Stimulated activated CD8-positive, alpha-beta memory T cell treated with anti-CD3 and anti-CD28 coated beads, Interleukin-7, amount 100 ng/mL, for 1 hour (primary cell): Measurements from ENCODE around the gene SMARCB1.

Experiments used
- DNase-seq, 2 donors: peaks; one replicate each; pipeline ENCODE4 v3.0.0-alpha.2; 2020; ENCODE audit warnings: low read depth in 2 of 2

SMARCB1 gene

DNA sequence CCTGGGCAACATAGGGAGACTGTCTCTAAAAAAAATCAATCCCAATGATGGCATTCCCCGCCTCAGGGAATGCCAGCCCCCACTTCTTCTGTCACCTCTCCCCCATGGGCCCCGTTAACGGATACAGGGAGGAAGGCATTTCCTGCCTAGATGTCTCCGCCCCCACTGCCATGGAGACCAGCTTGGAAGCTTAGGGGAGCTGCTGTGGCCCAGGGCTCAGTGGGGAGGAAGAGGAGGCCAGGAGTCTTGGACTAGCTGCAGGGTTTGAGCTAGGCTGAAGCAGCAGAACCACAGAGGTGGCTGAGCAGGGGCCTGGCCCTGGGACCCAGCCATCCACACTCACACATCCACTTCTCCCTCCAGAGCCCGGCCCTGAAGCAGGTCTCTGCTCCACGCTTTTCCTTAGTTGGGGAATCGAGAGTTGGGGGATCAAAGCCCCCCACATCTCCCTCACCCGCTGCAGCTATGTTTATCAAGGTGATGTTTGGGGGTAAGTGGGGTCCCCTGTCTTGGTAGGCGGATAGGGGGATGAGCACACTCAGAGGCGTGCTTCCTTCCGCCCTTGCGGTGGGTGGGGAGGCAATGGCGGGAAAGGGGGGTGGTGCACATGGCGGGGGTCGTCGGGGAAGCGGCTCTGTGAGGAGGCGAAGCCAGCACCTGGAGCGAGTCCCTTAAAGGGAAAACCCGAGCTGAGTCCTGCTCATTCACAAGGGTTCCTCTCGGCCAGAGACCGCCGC is 23.8 kb upstream of the SMARCB1 start, which contains the start of gene C22orf15:
Gene C22orf15 (plus strand): TSS at position 149 of the 737 bp plus-strand sequence. CDS start 317 bp downstream, at position 466.
- DNase-seq: no peak

DNA sequence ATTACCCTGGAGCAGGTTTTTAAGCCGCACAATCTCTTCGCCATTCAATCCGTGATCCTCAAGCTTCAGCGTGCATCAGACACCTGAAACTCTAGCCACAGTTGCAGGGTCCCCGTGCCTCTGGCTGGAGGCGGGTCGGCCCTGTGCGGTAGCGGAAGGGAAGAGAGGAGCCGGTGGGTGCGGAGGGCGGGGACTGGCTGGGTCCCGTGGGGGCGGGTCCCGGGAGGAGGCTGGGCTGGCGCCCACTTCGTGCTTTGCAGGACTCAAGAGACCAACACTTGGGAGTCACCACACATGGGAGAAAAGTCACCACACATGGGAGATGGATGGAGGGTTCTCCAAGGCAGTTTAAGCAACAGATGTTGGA is 23.2 kb upstream of the SMARCB1 start:
- no peak for DNase-seq

DNA sequence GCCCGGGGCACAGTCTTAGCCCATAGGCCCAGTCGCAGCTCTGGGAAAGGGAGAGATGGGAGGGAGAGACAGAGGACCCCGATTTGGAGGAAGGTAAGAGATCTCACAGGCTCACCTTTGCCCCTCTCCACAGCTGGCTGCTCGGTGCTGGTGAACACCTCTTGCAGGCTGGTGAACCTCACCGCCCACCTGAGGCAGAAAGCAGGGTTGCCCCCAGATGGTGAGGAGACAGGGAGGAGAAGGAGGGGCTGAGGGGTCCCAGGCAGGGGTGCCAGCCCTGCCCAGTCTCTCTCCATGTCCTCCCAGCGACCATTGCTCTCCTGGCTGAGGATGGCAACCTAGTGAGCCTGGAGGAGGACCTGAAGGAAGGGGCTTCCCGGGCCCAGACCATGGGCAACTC is 22.8 kb upstream of the SMARCB1 start:
- DNase-seq: no peak

DNA sequence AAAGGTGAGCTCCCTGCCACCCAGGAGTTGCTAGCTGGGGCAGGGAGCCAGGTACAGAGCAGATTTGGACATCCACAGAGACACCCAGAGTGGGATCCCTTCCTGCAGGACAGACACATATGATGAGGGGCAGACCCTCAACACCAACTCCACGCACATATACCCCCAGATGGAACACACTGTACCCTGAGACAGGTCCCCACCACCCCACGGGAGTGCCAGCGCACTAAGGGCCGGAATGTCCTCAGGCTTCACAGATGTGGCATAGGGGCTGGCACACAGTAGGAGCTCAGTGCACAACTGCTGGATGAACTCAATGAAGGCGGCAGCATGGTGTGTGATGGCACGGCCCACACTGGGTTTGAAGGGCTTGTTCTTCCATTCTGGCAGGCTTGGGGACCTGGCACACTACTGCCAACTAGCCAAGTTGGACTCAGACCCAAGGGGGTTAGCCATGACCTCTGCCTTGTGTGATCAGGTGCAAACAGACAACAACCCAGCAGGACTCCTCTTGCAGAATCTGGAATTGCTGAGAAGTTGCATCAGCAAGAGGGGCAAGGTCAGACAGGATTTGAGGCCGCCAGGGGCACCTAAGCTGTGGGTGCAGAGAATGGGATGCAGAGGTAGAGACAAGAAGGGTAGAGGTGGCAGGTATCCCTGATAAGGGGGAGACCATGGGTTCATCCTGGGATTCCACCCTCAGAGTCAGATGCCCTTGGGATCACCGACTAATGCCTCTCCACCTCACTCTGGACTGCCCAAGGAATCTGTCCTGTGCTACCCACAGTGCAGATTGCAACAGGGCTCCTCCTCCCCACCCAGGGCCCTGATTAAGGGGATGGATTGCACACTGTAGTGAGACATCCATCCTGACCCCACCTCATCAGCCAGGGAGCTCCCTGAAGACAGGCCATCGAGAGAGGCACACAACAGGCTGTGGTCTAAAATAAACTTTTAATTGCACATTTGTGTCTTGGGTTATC is 21.6 kb upstream of the SMARCB1 start:
- DNase-seq: no peak

DNA sequence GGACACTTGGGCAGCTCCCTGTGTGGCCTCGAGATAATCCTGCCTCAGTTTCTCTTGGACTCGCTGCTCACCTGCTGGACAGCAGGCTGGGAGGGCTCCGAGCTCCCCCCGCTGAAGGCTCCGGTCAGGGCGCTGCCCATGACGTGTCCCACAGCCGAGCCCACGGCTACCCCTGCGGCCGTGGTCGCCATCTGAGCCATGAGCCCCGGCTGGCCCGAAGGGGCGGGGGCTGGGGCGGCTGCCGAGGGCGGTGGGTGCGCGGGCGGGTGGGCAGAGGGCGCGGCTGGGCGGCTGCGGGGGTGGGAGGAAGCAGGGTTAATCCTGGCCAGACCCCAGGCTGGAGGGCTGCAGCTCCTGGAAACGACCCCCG is 19.5 kb upstream of the SMARCB1 start:
- no peak for DNase-seq

DNA sequence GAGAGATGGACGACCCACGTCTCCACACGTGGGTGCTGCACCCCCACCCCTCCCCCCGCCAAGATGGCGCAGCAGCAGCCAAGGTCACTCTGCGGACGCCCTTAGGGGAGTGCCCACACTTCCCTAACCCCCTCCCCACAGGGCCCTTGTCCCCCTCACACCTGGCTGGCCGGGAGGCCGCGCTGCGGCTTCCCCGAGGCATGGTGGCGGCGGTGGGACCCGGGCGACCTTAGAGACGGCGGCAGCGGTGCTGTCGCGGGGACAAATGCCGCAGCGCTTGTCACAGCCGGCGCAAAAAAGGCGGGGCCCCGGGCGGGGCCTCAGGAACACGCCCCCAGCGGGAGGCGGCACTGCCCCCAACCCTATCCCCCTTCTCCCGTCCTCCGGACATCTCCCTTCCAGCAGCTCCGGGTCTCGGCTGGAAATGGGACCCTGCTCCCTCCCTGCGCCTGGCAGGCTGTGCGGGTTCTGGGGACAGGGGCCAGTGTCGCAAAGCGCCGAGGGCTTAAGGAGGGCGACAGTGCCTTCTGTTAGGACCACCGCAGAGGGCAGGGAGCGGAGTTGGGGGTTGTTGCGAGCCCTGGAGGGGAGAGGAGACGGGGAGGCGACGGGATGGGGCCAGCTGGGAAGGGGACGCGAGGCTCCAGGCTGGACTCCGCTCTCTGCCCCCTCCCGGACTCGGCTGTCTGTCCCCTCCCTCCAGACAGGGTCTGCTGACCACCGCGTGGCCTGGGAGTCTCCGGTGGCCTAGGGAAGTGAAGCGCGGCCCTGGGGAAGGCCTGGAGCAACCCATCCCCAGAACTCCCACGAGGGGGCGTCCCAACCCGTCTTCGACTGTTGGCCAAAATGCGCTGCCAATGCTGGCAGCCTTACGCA is 18.9 kb upstream of the SMARCB1 start, which contains the start of gene CHCHD10:
Gene CHCHD10 (minus strand): TSS at position 300 of the 876 bp plus-strand sequence. CDS start 98 bp downstream, at position 202.
- DNase-seq: peak; percentile 59

DNA sequence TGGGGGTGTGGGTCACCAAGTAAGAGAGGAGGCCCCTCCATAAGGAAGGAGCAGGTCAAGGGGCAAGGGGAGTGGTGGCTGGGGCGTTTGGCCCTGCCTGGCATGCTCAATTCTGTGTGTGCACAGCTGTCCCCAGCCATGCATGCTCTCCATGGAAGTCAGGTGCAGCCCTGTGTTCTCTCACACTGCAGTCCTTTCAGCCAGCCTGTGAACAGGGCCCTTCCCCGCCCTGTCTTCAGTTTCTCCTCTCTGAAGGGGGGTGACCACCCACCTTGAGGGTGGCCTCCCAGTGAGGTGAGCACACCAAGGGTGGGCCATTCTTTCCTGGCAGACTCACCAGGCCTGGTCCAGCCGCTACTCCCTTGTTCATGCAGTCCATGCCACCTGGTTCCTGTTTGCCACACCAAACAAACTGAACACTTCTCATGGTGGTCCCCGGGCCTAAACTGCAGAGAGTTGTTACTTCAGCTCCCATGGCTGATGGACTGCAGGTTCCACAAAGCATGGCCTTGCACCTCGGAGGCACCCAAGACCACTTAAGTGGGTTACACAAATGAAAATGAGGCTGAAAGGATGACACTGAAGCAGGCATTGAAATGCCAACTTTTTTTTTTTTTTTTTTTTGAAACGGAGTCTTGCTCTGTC is 17.3 kb upstream of the SMARCB1 start:
- DNase-seq: no peak

DNA sequence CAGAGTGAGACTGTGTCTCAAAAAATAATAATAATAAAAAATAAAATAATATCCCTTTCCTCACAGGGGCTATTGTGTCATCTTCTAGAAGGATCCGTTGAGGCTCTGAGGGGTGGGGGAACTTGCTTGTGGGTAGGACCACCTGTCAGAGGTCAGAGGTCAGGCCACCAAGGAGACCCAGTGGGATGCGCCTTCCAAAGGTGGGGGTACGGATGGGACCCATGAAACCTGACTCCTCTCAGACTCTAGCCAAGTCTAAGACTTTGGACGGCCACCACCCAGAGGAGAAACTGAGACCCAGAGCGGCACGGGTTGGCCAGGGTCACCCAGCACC is 14.5 kb upstream of the SMARCB1 start:
- DNase-seq: no peak

DNA sequence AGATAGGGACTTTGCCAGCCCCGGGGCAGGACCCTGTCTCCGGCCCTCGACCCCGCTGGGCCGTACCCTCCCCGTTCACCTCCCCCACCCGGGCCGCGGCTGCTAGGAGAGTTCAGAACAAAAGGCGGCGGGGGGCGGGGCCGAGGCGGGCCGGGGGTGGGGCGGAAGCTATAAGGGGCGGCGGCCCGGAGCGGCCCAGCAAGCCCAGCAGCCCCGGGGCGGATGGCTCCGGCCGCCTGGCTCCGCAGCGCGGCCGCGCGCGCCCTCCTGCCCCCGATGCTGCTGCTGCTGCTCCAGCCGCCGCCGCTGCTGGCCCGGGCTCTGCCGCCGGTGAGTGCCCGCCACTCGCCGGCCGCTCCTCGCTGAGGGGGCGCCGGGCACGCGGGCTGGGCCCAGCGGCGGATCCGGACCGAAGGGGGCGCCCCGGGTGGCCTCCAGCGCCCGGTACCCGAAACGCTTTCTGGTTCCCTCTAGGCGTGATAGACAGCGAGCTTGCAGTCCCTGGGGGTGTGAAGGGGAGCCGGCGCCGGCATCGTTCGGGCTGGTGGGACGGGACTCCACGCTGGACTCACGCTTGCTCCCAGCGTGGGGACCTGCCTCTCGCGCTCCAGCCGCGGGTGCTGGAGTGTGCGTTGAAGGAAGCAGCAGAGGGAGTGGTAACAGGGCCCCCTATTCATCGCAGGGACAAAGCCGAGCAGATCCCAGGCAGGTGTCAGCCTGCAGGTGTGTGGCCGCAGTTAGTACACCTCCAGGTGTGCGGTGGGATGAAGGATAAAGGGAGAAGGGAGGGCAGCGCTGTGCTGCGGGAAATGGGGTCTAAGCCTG is 13.9 kb upstream of the SMARCB1 start, which contains the start of gene MMP11:
Gene MMP11 (plus strand): TSS at position 201 of the 825 bp plus-strand sequence. CDS start 22 bp downstream, at position 223.
- no peak for DNase-seq

DNA sequence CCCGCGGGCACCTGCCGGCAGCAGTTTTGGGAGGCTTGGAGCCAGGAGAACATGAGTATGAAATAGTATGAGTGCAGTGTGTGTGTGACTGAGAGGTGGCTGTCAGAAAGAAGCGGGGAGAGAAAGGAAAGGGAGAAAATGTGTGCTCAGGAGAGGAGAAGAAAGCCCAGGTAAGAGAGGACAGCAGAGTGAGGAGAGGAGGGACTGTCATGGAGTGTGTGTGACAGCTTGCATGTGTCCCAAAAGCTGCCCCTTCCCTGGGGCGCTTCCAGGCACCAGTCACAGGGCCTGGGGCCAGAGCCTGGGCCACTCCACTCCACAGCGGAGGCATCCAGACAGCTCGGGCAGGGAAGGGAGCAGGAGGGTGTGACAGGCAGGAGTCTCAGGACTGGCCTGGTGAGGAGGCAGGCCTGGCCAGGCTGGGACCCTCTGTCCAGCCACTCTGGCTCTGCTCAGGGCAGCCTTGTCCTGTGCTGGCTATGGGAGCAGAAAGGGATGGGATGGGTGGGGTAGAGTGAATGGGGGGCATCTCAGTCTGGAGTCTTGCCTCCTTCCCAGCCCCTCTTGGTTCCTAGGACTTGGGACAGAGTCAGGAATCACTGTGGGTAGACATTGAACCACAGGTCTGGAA is 13.2 kb upstream of the SMARCB1 start:
- DNase-seq: no peak

DNA sequence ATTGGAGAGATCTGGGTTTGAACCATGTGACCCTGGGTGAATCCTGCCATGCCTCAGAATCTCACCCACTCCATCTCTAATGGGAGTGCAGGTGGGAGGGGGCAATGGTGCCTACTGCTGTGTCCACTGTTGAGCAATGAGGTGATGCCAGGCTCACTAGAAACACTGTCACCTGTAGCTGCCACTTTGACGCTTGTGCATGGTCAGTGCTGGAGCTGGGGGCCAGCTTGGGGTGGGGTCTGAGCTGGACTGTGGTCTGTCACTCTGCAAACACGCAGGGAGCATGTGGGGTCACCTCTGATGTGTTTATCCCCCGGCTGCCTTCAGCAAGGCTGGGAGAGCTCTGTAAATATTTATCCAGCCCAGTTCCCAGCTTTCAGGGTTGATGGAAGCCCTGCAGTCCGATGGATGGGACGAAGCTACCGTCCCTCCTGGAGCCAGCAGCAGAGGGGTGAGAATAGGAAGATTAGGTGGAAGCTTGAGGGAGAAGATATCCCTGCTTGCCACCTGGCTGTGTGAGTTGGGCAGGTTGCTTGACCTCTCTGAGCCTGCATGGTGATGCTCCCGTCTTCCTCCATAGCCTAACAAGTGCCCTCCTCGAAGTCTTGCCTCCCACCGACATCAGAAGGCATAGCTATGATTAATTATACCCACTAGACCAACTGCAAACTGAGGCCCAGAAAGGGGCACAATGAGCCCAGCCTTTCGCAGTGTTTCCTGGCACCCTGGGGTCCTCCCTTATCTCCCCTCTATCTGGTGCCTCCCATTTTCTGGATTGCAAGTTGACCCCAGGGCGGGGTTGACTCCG is 12.4 kb upstream of the SMARCB1 start:
- DNase-seq: no peak

DNA sequence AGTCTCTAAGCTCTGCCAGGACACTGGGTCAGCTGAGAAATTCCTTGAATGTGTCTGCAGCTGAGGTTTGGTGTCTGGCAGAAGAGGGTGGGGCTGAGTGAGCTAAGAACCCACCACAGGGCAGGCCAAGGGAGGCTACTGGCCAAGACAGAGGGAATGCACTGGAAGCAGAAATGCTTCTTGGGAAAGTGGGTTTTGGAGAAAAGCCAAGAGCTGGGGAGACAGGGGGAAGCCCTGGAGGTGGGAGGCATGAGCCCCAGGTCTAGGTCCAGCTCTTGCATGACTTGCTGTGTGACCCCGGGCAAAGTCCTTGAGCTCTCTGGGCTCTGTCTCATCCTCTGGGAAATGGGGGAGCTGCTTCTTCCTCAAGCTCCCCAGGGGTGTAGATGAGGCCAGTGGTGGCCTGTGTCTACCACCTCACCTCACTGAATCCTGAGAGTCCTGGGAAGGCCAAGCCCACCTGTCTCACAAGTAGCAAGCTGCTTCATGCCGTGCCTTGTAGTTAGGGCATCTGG is 11.8 kb upstream of the SMARCB1 start:
- no peak for DNase-seq

DNA sequence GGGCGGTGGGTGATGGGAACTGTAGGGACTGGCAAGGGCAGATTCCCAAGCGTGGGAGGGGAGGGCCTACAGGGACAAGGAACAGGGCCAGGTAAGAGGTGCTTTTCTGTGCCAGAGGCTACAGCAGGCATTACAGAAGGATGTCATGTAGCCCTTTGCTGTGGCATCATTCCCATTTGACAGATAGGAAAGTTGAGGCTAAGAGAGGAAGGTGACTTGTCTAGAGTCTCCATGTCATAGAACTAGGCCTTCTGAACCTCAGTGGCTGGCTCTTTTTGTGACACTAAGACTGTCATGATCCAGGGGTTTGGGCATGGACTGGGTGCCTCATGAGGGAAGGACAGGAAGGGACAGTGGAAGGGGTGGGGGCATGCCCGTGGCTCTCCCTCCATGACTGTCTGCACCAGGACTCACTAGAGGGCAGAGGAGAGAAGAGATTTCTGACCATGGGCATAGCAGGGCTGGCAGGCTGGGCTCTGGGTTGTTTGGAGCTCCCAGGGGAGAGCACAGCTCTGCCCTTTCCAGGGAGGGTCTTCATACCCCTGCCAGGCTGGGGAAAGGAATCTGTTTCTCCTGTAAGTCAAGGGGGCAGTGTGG is 10.9 kb upstream of the SMARCB1 start:
- no peak for DNase-seq

DNA sequence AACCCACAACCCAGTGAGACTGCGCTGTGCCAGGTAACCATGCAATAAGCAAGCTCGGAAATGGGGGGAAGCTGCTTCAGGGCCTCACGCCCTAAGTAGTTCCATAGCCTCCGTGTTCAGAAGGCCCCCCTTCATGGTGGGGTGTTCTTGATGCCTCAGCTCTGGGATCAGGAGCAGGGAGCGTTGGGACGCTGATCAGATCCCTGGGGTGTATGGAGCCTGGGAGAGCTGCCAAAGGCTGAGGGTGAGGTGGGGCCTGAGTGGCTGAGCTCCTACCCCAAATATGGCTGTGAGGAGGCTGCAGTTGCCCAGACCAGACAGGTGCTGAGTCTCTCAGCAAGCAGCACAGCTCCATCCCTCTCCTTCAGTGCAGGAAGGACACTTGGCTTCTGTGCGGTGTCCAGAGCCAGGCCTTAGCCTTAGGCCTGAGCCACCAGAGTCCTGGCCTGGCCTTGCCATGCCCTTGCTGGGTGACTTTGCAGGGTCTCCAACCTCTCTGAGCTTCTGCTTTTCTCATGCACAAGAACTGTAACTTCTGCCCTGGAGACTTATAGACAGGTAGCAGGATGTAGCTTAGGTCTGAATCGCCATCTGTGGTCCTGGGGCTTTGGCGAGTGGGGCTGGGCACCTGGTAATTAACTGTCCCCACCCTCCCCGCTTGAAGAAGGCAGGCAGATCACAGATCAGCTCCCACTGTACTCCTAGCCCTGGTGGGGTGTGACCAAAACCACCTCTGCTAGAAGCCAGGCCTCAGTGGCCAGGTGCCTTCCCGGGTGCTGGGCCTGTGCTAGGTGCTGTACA is 8.8 kb upstream of the SMARCB1 start:
- no peak for DNase-seq

DNA sequence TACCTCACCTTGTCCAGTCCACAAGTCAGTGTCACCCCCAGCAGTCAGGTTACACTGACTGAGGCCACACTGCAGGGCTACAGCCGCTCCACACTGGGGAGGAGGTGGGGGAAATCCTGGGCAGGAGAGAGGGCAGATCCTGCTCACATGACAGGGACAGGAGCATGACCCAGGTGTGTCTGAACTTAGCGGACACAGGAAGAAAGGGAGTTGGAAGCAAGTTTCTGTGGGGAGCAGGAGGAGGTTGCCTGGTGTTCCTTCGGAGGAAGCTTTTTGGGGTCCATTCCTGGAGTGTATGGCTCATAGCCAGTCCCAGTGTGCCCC is 8.2 kb upstream of the SMARCB1 start:
- no peak for DNase-seq

DNA sequence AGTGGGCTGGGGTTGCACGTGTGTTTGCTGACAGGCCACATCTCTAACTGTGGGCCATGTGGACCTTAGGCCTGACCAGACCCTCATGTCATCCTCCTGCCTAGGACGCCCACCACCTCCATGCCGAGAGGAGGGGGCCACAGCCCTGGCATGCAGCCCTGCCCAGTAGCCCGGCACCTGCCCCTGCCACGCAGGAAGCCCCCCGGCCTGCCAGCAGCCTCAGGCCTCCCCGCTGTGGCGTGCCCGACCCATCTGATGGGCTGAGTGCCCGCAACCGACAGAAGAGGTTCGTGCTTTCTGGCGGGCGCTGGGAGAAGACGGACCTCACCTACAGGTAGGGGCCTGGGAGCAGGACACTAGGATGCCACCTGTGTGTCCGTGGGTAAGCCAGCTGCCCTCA is 7.7 kb upstream of the SMARCB1 start:
- DNase-seq: no peak

DNA sequence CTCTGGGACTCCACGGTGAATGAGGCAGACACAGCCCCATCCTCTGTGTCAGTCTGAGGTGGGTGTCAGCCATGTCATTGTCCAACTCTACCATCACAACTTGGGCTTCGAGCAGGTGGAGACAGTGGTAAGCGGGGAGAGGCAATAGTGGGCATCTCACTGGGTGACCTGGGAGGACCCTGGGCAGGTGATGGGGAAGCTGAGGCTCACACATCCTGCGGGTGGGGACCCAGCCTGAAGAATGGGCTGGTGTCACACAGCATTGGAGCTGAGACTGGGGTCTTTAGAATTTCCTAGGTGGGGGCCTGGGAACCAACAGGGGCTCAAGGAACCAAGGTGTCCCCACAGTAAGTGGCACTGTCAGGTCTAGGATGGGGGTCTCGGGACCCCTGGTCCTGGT is 7.0 kb upstream of the SMARCB1 start:
- DNase-seq: no peak
